NCI-H774 (cell line): ENCODE measurements around the gene BZW2.

ENCODE experiments used
- DNase-seq: peaks from one replicate; lab custom pipeline; 2025; lab: John Stamatoyannopoulos, UW

BZW2 gene

DNA sequence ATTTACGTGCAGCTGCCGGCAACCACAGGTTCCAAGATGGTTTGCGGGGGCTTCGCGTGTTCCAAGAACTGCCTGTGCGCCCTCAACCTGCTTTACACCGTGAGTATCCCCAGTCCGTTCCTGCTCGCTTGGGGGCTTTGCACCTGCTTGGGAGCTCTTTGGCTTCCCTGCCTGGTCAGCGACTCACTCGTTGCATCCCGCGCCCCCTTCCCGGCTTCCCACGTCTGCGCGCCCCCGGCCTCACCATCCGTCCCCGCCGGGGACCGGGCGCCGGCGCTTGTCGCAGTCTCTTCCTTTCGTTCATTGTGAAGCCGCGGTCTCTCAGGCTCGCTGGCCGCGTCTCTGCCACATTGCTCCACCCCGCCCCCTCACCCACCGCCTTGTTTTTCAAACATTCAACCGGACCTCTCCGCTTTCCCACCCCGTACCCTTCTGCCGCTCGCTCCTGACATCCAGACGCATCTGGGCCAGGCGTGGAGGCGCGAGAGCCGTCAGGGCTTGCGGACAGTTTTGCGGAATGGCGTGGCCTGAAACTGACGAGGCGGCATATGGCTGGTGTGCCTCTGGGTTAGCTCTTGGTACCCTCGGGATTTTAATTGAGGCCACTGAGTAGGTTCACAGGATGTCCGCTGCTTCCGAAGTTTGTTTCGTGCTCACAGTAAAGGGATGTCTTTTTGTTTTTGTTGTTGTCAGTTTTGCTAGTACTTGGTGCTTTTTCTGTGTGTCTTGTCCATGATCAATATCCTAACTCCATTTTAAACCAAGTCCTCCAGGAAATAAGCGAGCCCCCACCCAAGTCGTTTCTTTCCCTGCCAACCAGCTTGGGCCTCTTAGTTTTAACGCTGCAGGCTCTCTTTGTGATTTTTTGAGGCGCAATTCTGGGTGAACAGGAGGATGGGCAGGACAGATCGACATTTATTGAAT, 108.2 kb downstream of the BZW2 start:
- no peak for DNase-seq

DNA sequence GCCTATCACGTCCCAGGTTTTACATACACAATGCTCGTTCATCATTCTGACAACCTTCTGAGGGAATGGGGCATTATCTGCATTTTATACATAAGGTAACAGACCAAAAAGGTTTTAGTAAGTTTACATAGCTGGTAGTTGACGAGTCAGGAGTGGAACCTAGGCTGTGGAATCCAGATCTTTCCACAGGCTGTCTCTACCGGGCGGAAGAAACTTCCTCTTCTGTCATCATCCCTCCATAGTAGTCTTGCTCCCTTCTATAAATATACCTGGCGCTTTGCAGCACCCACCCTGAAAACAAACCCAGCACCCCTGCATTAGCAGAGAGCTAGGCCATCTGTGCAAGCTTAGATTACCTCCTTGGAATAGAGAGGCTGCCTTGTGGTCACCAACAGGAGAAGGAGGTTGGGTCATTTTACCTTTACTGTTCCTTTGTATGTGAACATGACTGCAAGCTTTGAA, 108.9 kb downstream of the BZW2 start:
- DNase-seq = no peak

DNA sequence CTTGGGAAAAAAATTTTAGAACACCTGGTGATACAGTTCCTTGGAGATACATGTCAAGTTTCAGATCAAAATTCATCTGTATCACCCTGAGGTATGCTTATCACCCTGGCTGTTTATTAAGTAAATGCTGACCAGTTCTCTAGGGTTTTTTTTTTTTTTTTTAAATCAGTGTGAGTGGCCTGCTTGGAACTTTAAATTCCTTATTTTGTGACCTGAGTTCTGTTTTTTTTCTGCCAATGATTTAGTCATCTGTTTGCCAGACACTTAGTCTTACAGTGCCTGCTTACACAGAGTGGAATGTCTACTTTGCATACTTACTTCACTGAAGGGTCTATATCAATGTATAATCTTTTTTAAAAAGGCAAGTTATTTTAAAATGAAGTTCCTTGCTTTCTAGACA, 109.4 kb downstream of the BZW2 start:
- DNase-seq = no peak
